ENCODE results near the gene C15orf39.

Gene C15orf39

GRCh38 chr15:75179746-75180140 lies 21.9 kb upstream of the C15orf39 start:
- Histone ChIP-seq H3K27me3 (ENCODE audit: insufficient read depth, poor library complexity, severe bottlenecking) (no peaks in the 10 kb centered on the region), H3K27ac (replicated peaks) (no peak overlapping the region), H3K4me3 (replicated peaks; ENCODE audit: insufficient read depth, low read length) (no peak overlapping the region)
- TF ChIP-seq GABPA (IDR thresholded peaks at IDR 0.05; ENCODE audit: low read depth) (no peak), POLR2AphosphoS5 (IDR thresholded peaks at IDR 0.05; ENCODE audit: low read depth) (no peak), SPI1 (IDR thresholded peaks at IDR 0.05; ENCODE audit: borderline replicate concordance, low read depth) (no peak), REST (IDR thresholded peaks at IDR 0.05; ENCODE audit: insufficient replicate concordance, low read depth) (no peak)
- TF ChIP-seq, protein P1, sequence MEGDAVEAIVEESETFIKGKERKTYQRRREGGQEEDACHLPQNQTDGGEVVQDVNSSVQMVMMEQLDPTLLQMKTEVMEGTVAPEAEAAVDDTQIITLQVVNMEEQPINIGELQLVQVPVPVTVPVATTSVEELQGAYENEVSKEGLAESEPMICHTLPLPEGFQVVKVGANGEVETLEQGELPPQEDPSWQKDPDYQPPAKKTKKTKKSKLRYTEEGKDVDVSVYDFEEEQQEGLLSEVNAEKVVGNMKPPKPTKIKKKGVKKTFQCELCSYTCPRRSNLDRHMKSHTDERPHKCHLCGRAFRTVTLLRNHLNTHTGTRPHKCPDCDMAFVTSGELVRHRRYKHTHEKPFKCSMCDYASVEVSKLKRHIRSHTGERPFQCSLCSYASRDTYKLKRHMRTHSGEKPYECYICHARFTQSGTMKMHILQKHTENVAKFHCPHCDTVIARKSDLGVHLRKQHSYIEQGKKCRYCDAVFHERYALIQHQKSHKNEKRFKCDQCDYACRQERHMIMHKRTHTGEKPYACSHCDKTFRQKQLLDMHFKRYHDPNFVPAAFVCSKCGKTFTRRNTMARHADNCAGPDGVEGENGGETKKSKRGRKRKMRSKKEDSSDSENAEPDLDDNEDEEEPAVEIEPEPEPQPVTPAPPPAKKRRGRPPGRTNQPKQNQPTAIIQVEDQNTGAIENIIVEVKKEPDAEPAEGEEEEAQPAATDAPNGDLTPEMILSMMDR (IDR thresholded peaks at IDR 0.05; ENCODE audit: insufficient read depth, low read length): no peak
- no peak for DNase-seq (ENCODE audit: low read depth in 1 of 2, low spot score in 1 of 2)

GRCh38 chr15:75181780-75182179 lies 19.9 kb upstream of the C15orf39 start:
- DNase-seq (ENCODE audit: low read depth in 1 of 2, low spot score in 1 of 2): no peak
- Histone ChIP-seq H3K27ac (replicated peaks) (no peak overlapping the region), H3K27me3 (ENCODE audit: insufficient read depth, poor library complexity, severe bottlenecking) (no peaks in the 10 kb centered on the region), H3K4me3 (replicated peaks; ENCODE audit: insufficient read depth, low read length) (no peak overlapping the region)
- TF ChIP-seq POLR2AphosphoS5 (IDR thresholded peaks at IDR 0.05; ENCODE audit: low read depth) (no peak), GABPA (IDR thresholded peaks at IDR 0.05; ENCODE audit: low read depth) (no peak), SPI1 (IDR thresholded peaks at IDR 0.05; ENCODE audit: borderline replicate concordance, low read depth) (no peak), REST (IDR thresholded peaks at IDR 0.05; ENCODE audit: insufficient replicate concordance, low read depth) (no peak)
- TF ChIP-seq, protein P1 (IDR thresholded peaks at IDR 0.05; ENCODE audit: insufficient read depth, low read length): no peak

- DNase-seq (ENCODE audit: low read depth in 1 of 2, low spot score in 1 of 2): no peak
- no peak overlapping the region for H3K27ac ChIP-seq (replicated peaks)
- TF ChIP-seq GABPA (IDR thresholded peaks at IDR 0.05; ENCODE audit: low read depth) (no peak), REST (IDR thresholded peaks at IDR 0.05; ENCODE audit: insufficient replicate concordance, low read depth) (no peak)
- TF ChIP-seq, protein P1 (IDR thresholded peaks at IDR 0.05; ENCODE audit: insufficient read depth, low read length): no peak
Measured at GRCh38 chr15:75182187-75183131, 19.2 kb upstream of the C15orf39 start.

More at GRCh38 chr15:75182187-75183131, 19.2 kb upstream of the C15orf39 start:
- Histone ChIP-seq H3K4me3 (replicated peaks; ENCODE audit: insufficient read depth, low read length) (no peak overlapping the region), H3K27me3 (ENCODE audit: insufficient read depth, poor library complexity, severe bottlenecking) (no peaks in the 10 kb centered on the region)

All from HL-60 (cell line).